ENCODE results near the gene CLK2. TPM values are rescaled to one million over a fixed set of nuclear protein-coding genes. Genes with fewer than 3 reads are reported as not detected.
"Not testable (repeated sequence)": the region's sequence is repeated elsewhere in the genome, so short reads cannot be mapped to it uniquely, and the experiment has no call there.

The CLK2 gene
- total and polyA plus RNA-seq, 2 of the 8 experiments (the other 6 are each of a cell fraction or from before 2014, with no cell fraction given) = 62.2 to 76.0 TPM

GRCh38 chr1:155223047-155223446, 50.3 kb downstream of the CLK2 start (continued):
- no peak for TF ChIP-seq RBBP5 (IDR thresholded peaks at IDR 0.05; ENCODE audit: borderline replicate concordance, low read depth, low read length)

- H3K4me1 ChIP-seq (replicated peaks in 1 of 4; ENCODE audit: control insufficient read depth in 3 of 4, insufficient read depth in 4 of 4, low read length in 3 of 4); H2BK12ac ChIP-seq (ENCODE audit: low read depth, low read length); H3K18ac ChIP-seq (ENCODE audit: extremely low read depth, low read length); H4K5ac ChIP-seq (ENCODE audit: insufficient read length, low read depth, low read length); DNase-seq (ENCODE audit: low read depth in 1 of 2, low spot score in 2 of 2); H3K27ac ChIP-seq (ENCODE audit: low read depth, low read length); H3K79me2 ChIP-seq (ENCODE audit: control insufficient read depth in 1 of 2, insufficient read depth in 2 of 2, low read length in 2 of 2); H3K27me3 ChIP-seq (replicated peaks in 1 of 4; ENCODE audit: control insufficient read depth in 3 of 4, extremely low read depth in 1 of 4, insufficient read depth in 3 of 4, low read length in 3 of 4); H2AFZ ChIP-seq (ENCODE audit: low read length); H3K4ac ChIP-seq (replicated peaks; ENCODE audit: insufficient read length, low read depth, low read length); FAIRE-seq; H3K4me3 ChIP-seq (ENCODE audit: extremely low read depth in 1 of 4, insufficient read depth in 2 of 4, low read depth in 3 of 4, low read length in 4 of 4); H3K23ac ChIP-seq (ENCODE audit: insufficient read length); H4K20me1 ChIP-seq (replicated peaks in 1 of 2; ENCODE audit: control insufficient read depth in 1 of 2, insufficient read depth in 2 of 2, low read length in 2 of 2); H3K79me1 ChIP-seq (ENCODE audit: low read depth, low read length); H3K14ac ChIP-seq (ENCODE audit: insufficient read length); H4K8ac ChIP-seq (ENCODE audit: extremely low read depth, insufficient read depth, low read length); H3K36me3 ChIP-seq (ENCODE audit: control insufficient read depth in 2 of 4, insufficient read depth in 4 of 4, low read length in 3 of 4); H2BK120ac ChIP-seq (replicated peaks; ENCODE audit: low read depth, low read length); H3K56ac ChIP-seq (replicated peaks; ENCODE audit: insufficient read length, low read depth, low read length); H3K23me2 ChIP-seq (ENCODE audit: low read depth, low read length); H2BK20ac ChIP-seq (ENCODE audit: low read length); H3K9ac ChIP-seq (replicated peaks in 1 of 4; ENCODE audit: extremely low read depth in 1 of 4, low read depth in 3 of 4, low read length in 3 of 4); H2AK5ac ChIP-seq (ENCODE audit: low read depth, low read length); H3K9me3 ChIP-seq (ENCODE audit: insufficient read depth in 2 of 2, low read depth in 1 of 2, low read length in 1 of 2); H4K91ac ChIP-seq (replicated peaks; ENCODE audit: insufficient read length, low read length); H2BK5ac ChIP-seq (ENCODE audit: low read depth, low read length); H3K4me2 ChIP-seq (ENCODE audit: insufficient read depth in 1 of 2, low read depth in 2 of 2, low read length in 2 of 2); H2BK15ac ChIP-seq (ENCODE audit: low read length): not testable (repeated sequence)
- 94% methylated on average over 10 of the region's 10 CpGs; no CpG with 5 or more reads in 1 of the 2 experiments for WGBS, 2 experiments (ENCODE audit: extremely low coverage in 1 of 2, insufficient coverage in 1 of 2, insufficient read length in 1 of 2, insufficient replicate concordance in 2 of 2, low coverage in 1 of 2, low lambda C conversion rate in 2 of 2, missing lambda C conversion rate in 1 of 2)
- ChIA-PET POLR2A (ENCODE audit: partially characterized antibody) (interaction anchor here (0.9 to 11.9 kb wide), 7 partner anchors 9 to 102 kb away, joined by 3 to 235 read pairs (median 5); partner anchors contain the start of genes KRTCAP2, MTX1, SCAMP3 and THBS3), CTCF (ENCODE audit: partially characterized antibody) (interaction anchor here (2.5 kb wide), 1 partner anchor 13 kb away, joined by 16 read pairs; the partner anchor contains the start of genes MTX1 and THBS3)
Observed at GRCh38 chr1:155220211-155220965, 52.9 kb downstream of the CLK2 start.

All from H1 (cell line).